Keratinocyte (primary cell): Measurements from ENCODE around the gene E4F1. TPM values are rescaled to one million over a fixed set of nuclear protein-coding genes. Genes with fewer than 3 reads are reported as not detected.

Source experiments
- DNase-seq: peaks from one replicate; pipeline ENCODE4 v3.0.0-alpha.2; 2011; ENCODE audit warnings: low read depth, missing footprints, low spot score
- FAIRE-seq: peaks from 2 replicates; lab custom pipeline; 2011; peaks lifted over from hg19 to GRCh38; lab: Jason Lieb, UNC
- H2AFZ ChIP-seq: 2 replicates; pipeline ENCODE4 v1.6.0; 2012; ENCODE audit warnings: low read length, control low read depth, inconsistent platforms; ENCODE audit not compliant: control insufficient read depth
- H3K27ac ChIP-seq: 2 replicates; pipeline ENCODE4 v1.5.1; 2011; ENCODE audit warnings: low read length; ENCODE audit not compliant: control insufficient read depth, insufficient read depth
- H3K27me3 ChIP-seq: 3 replicates; pipeline ENCODE4 v1.6.0; 2011; ENCODE audit warnings: low read length; ENCODE audit not compliant: control insufficient read depth, insufficient read depth; ENCODE audit errors: extremely low read depth
- H3K36me3 ChIP-seq, 2 experiments: 2 replicates in 1 of 2; 3 replicates in 1 of 2; pipeline ENCODE4 v1.5.1; 2011; ENCODE audit warnings: low read length in 2 of 2, mild to moderate bottlenecking in 1 of 2; ENCODE audit not compliant: control insufficient read depth in 2 of 2, insufficient read depth in 2 of 2; ENCODE audit errors: extremely low read depth in 1 of 2
- H3K4me1 ChIP-seq: 3 replicates; pipeline ENCODE4 v1.5.1; 2011; ENCODE audit warnings: low read length; ENCODE audit not compliant: control insufficient read depth, insufficient read depth; ENCODE audit errors: extremely low read depth
- H3K4me2 ChIP-seq: 3 replicates; pipeline ENCODE4 v1.6.0; 2011; ENCODE audit warnings: low read depth, low read length; ENCODE audit not compliant: control insufficient read depth, insufficient read depth; ENCODE audit errors: extremely low read depth
- H3K4me3 ChIP-seq, 3 experiments: fragments of 200-600 bp in 1 of 3; sonication (generic) in 1 of 3; 2 replicates in 2 of 3; 3 replicates in 1 of 3; pipeline ENCODE4 v1.5.1; 2011 to 2016; ENCODE audit warnings: low read length in 3 of 3, mild to moderate bottlenecking in 3 of 3, control low read depth in 2 of 3, inconsistent platforms in 1 of 3, low read depth in 1 of 3, mixed read lengths in 1 of 3, mixed run types in 1 of 3, moderate library complexity in 1 of 3; ENCODE audit not compliant: control insufficient read depth in 2 of 3, insufficient read depth in 2 of 3; ENCODE audit errors: extremely low read depth in 1 of 3
- H3K79me2 ChIP-seq: 2 replicates; pipeline ENCODE4 v1.6.0; 2012; ENCODE audit warnings: low read length; ENCODE audit not compliant: control insufficient read depth, insufficient read depth
- H3K9ac ChIP-seq: 3 replicates; pipeline ENCODE4 v1.6.0; 2011; ENCODE audit warnings: low read length; ENCODE audit not compliant: control insufficient read depth, insufficient read depth; ENCODE audit errors: extremely low read depth
- H3K9me1 ChIP-seq: 3 replicates; pipeline ENCODE4 v1.6.0; 2011; ENCODE audit warnings: low read length; ENCODE audit not compliant: control insufficient read depth, insufficient read depth; ENCODE audit errors: extremely low read depth
- H3K9me3 ChIP-seq: 2 replicates; pipeline ENCODE4 v1.5.1; 2012; ENCODE audit warnings: low read depth, low read length; ENCODE audit not compliant: control insufficient read depth
- H4K20me1 ChIP-seq: 3 replicates; pipeline ENCODE4 v1.6.0; 2011; ENCODE audit warnings: low read length; ENCODE audit not compliant: control insufficient read depth, insufficient read depth; ENCODE audit errors: extremely low read depth
- CTCF ChIP-seq, 3 experiments: IDR thresholded peaks in 1 of 3; conservative IDR thresholded peaks in 1 of 3; optimal IDR thresholded peaks in 1 of 3; 2 replicates in 2 of 3; 3 replicates in 1 of 3; pipeline versions ENCODE3 to v1.5.1; 2011; ENCODE audit warnings: low read length in 3 of 3, mild to moderate bottlenecking in 3 of 3, moderate library complexity in 2 of 3, control low read depth in 1 of 3, inconsistent platforms in 1 of 3; ENCODE audit not compliant: insufficient read depth in 2 of 3; ENCODE audit errors: extremely low read depth in 1 of 3
- EZH2 ChIP-seq: IDR thresholded peaks from one replicate; pipeline ENCODE4 v1.6.1; 2012; ENCODE audit warnings: inconsistent platforms, mild to moderate bottlenecking, low read length, moderate library complexity
- dilution Hi-C: fragments of 300-500 bp; cut with MboI; formaldehyde crosslinking; loops from one replicate; pipeline ENCODE4 v1.7.0; 2020; ENCODE audit warnings: low sequenced_read_pairs; ENCODE audit not compliant: extremely low pct_ligation_motif_present
- polyA plus RNA-seq, 5 experiments: library from polyadenylated mRNA; depleted of rRNA in 3 of 5; stranded (reverse) in 3 of 5; stranded (forward) in 1 of 5; unstranded in 1 of 5; fragments of >200 nt; gene quantifications; 1 replicate in 1 of 5; 2 replicates in 3 of 5; 3 replicates in 1 of 5; pipeline versions ENCODE4 v1.2.1 to v1.2.3, GENCODE V29; 2011 to 2012; ENCODE audit warnings: missing spikeins in 2 of 5, low read depth in 1 of 5, low replicate concordance in 1 of 5

The E4F1 gene
- polyA plus RNA-seq, 1 donor (not counting 4 experiments of a cell fraction or from before 2014, with no cell fraction given) = 10.5 TPM

GRCh38 chr16:2233872-2234812, 10.8 kb downstream of the E4F1 start:
- H3K9me3 ChIP-seq = no peaks in the 10 kb centered on the region
- H2AFZ ChIP-seq = no peak overlapping the region
- peaks cover 3% of the 10 kb centered on the region for H3K9me1 ChIP-seq
- H3K79me2 ChIP-seq = no peaks in the 10 kb centered on the region
- TF ChIP-seq EZH2 (no peak), CTCF (optimal IDR thresholded peaks at IDR 0.05 in 1 of 3, IDR thresholded peaks at IDR 0.05 in 1 of 3, conservative IDR thresholded peaks at IDR 0.05 in 1 of 3; ENCODE audit: extremely low read depth in 1 of 3, insufficient read depth in 2 of 3, low read length in 3 of 3) (no peak)
- H3K4me2 ChIP-seq = no peak overlapping the region
- no peak for FAIRE-seq
- dilution Hi-C loops = no loop called here
- peaks cover 21 to 41% of the 10 kb centered on the region in 2 experiments for H3K36me3 ChIP-seq
- peaks cover 11% of the 10 kb centered on the region for H3K4me1 ChIP-seq
- H3K27me3 ChIP-seq = peaks cover 32% of the 10 kb centered on the region
- H4K20me1 ChIP-seq = peaks cover 10% of the 10 kb centered on the region
- no peak overlapping the region for H3K4me3 ChIP-seq
- no peak overlapping the region for H3K9ac ChIP-seq
- H3K27ac ChIP-seq = no peak overlapping the region
- no peak for DNase-seq

GRCh38 chr16:2234813-2235170, 11.4 kb downstream of the E4F1 start:
- Histone ChIP-seq H4K20me1 (peaks cover 10% of the 10 kb centered on the region), H2AFZ (no peak overlapping the region), H3K27ac (no peak overlapping the region), H3K36me3 (peaks cover 21 to 40% of the 10 kb centered on the region in 2 experiments), H3K9me1 (peaks cover 3% of the 10 kb centered on the region), H3K9ac (no peak overlapping the region), H3K4me2 (no peak overlapping the region), H3K4me3 (no peak overlapping the region), H3K79me2 (no peaks in the 10 kb centered on the region), H3K9me3 (no peaks in the 10 kb centered on the region), H3K27me3 (peaks cover 32% of the 10 kb centered on the region), H3K4me1 (peaks cover 11% of the 10 kb centered on the region)
- FAIRE-seq = no peak
- dilution Hi-C loops = no loop called here
- no peak for DNase-seq
- no peak for TF ChIP-seq CTCF (optimal IDR thresholded peaks at IDR 0.05 in 1 of 3, IDR thresholded peaks at IDR 0.05 in 1 of 3, conservative IDR thresholded peaks at IDR 0.05 in 1 of 3; ENCODE audit: extremely low read depth in 1 of 3, insufficient read depth in 2 of 3, low read length in 3 of 3)
- no peak for TF ChIP-seq EZH2
